ENCODE results near the gene BCO2.

DNA sequence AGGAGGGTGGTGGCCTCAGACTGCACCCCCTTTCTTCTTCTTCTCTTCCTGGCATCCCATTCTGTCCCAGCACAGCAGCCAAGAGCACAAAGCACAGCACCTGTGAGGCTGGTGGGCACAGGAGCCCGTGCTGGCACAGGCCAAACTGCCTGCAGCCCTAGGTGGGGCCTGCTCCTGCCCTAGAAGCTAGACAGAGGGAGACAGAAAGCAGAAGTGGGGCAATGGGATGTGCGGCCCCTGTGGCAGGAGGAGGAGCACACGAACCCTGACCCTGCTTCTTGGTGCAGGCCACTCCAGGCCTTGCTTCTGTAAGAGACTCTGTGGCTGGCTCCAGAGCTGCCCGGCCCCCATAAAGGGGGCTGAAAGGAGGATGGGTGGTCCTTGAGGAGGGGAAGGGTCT lies 47.0 kb downstream of the BCO2 start:
- TF ChIP-seq, protein P1, sequence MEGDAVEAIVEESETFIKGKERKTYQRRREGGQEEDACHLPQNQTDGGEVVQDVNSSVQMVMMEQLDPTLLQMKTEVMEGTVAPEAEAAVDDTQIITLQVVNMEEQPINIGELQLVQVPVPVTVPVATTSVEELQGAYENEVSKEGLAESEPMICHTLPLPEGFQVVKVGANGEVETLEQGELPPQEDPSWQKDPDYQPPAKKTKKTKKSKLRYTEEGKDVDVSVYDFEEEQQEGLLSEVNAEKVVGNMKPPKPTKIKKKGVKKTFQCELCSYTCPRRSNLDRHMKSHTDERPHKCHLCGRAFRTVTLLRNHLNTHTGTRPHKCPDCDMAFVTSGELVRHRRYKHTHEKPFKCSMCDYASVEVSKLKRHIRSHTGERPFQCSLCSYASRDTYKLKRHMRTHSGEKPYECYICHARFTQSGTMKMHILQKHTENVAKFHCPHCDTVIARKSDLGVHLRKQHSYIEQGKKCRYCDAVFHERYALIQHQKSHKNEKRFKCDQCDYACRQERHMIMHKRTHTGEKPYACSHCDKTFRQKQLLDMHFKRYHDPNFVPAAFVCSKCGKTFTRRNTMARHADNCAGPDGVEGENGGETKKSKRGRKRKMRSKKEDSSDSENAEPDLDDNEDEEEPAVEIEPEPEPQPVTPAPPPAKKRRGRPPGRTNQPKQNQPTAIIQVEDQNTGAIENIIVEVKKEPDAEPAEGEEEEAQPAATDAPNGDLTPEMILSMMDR (IDR thresholded peaks at IDR 0.05): no peak
- no peak for TF ChIP-seq POLR2A (IDR thresholded peaks at IDR 0.05)

Measured in heart left ventricle (tissue), 13 donors.